SK-N-SH (cell line): ENCODE results near the gene SLC49A3. TPM values are rescaled to one million over a fixed set of nuclear protein-coding genes. Genes with fewer than 3 reads are reported as not detected.

Source experiments
- CTCF ChIA-PET: fragments of 300-600, 350-600 bp; formaldehyde crosslinking; extraction: SDS; loops from one replicate; lab custom pipeline; 2021; lab: Yijun Ruan, JAX
- POLR2A ChIA-PET: fragments of 350-600 bp; sonication (Branson Sonifier 250); formaldehyde crosslinking; extraction: SDS; loops from one replicate; lab custom pipeline; 2020; ENCODE audit warnings: antibody characterized with exemption, inconsistent platforms; lab: Yijun Ruan, JAX
- DNase-seq: peaks from one replicate; pipeline ENCODE4 v3.0.0; 2012
- H2AFZ ChIP-seq: fragments of 200-600 bp; sonication (generic); 2 replicates; pipeline ENCODE4 v1.8.1; 2016; ENCODE audit warnings: antibody characterized with exemption, mild to moderate bottlenecking, low read depth
- H3F3A ChIP-seq: fragments of 200-600 bp; sonication (generic); replicated peaks from 2 replicates; pipeline ENCODE3; 2016; ENCODE audit warnings: antibody characterized with exemption, mild to moderate bottlenecking; ENCODE audit not compliant: insufficient read depth
- H3K27ac ChIP-seq, 2 experiments: fragments of 200-500 bp in 1 of 2; fragments of 200-600 bp in 1 of 2; sonication (Bioruptor generic) in 1 of 2; sonication (generic), shearing (Covaris generic) in 1 of 2; 2 replicates each; pipeline versions ENCODE4 v1.5.1 to v1.6.1; 2014 to 2016; ENCODE audit warnings: low read depth in 2 of 2, inconsistent platforms in 1 of 2, low read length in 1 of 2, mild to moderate bottlenecking in 1 of 2, mixed read lengths in 1 of 2
- H3K27me3 ChIP-seq: fragments of 200-600 bp; sonication (generic), shearing (Covaris generic); 2 replicates; pipeline ENCODE4 v1.6.1; 2016; ENCODE audit warnings: mixed run types; ENCODE audit not compliant: insufficient read depth
- H3K36me3 ChIP-seq, 2 experiments: fragments of 200-500 bp in 1 of 2; fragments of 200-600 bp in 1 of 2; sonication (Bioruptor generic) in 1 of 2; sonication (generic) in 1 of 2; replicated peaks in 1 of 2; 2 replicates each; pipeline versions ENCODE3 to v1.5.1; 2014 to 2016; ENCODE audit warnings: low read length in 1 of 2, mild to moderate bottlenecking in 1 of 2; ENCODE audit not compliant: insufficient read depth in 2 of 2, control insufficient read depth in 1 of 2
- H3K4me1 ChIP-seq, 2 experiments: fragments of 200-500 bp in 1 of 2; fragments of 200-600 bp in 1 of 2; sonication (Bioruptor generic) in 1 of 2; sonication (generic), shearing (Covaris generic) in 1 of 2; 2 replicates each; pipeline versions ENCODE4 v1.5.1 to v1.6.1; 2014 to 2016; ENCODE audit warnings: low read depth in 1 of 2, low read length in 1 of 2, mixed run types in 1 of 2; ENCODE audit not compliant: insufficient read depth in 2 of 2, control insufficient read depth in 1 of 2
- H3K4me2 ChIP-seq: fragments of 200-600 bp; sonication (generic), shearing (Covaris generic); 2 replicates; pipeline ENCODE4 v1.6.1; 2017; ENCODE audit warnings: mixed run types
- H3K4me3 ChIP-seq, 2 experiments: fragments of 200-500 bp in 1 of 2; fragments of 200-600 bp in 1 of 2; sonication (Bioruptor generic) in 1 of 2; sonication (generic), shearing (Covaris generic) in 1 of 2; 2 replicates each; pipeline versions ENCODE4 v1.5.1 to v1.8.1; 2014 to 2016; ENCODE audit warnings: low read depth in 2 of 2, inconsistent platforms in 1 of 2, low read length in 1 of 2, mild to moderate bottlenecking in 1 of 2, mixed read lengths in 1 of 2, moderate library complexity in 1 of 2
- H3K79me2 ChIP-seq: fragments of 200-600 bp; sonication (generic); 2 replicates; pipeline ENCODE4 v1.8.1; 2017; ENCODE audit warnings: mild to moderate bottlenecking; ENCODE audit not compliant: insufficient read depth
- H3K9ac ChIP-seq: fragments of 200-600 bp; sonication (generic); 2 replicates; pipeline ENCODE4 v1.6.1; 2017; ENCODE audit warnings: mixed run types
- H3K9me2 ChIP-seq: fragments of 200-600 bp; sonication (generic); 2 replicates; pipeline ENCODE4 v1.6.1; 2017; ENCODE audit warnings: mixed run types
- H3K9me3 ChIP-seq: fragments of 200-600 bp; sonication (generic); 2 replicates; pipeline ENCODE4 v1.6.1; 2017; ENCODE audit warnings: mixed run types, mild to moderate bottlenecking, moderate library complexity
- H4K20me1 ChIP-seq: fragments of 200-600 bp; sonication (generic); 2 replicates; pipeline ENCODE4 v1.6.1; 2017; ENCODE audit warnings: mild to moderate bottlenecking, mixed run types; ENCODE audit not compliant: insufficient read depth
- CHD2 ChIP-seq: fragments of 150-350 bp; IDR thresholded peaks from 2 replicates; pipeline ENCODE4 v1.6.1; 2018; ENCODE audit warnings: low read length; ENCODE audit not compliant: partially characterized antibody
- CTCF ChIP-seq: fragments of 200-600 bp; sonication (generic); IDR thresholded peaks from 2 replicates; pipeline ENCODE4 v1.6.1; 2017; ENCODE audit warnings: antibody characterized with exemption, mild to moderate bottlenecking, moderate library complexity
- ELF1 ChIP-seq: IDR thresholded peaks from 2 replicates; pipeline ENCODE4 v1.4.0; 2012
- EP300 ChIP-seq, 2 experiments: IDR thresholded peaks; 2 replicates each; pipeline versions ENCODE4 v1.4.0 to v1.6.1; 2012; ENCODE audit warnings: borderline replicate concordance in 1 of 2, low read depth in 1 of 2, low read length in 1 of 2
- EZH2phosphoT487 ChIP-seq: fragments of 200-600 bp; sonication (generic); IDR thresholded peaks from 2 replicates; pipeline ENCODE4 v1.6.1; 2017; ENCODE audit warnings: low read depth, mixed run types, mild to moderate bottlenecking, antibody characterized with exemption, moderate library complexity, borderline replicate concordance
- FOSL2 ChIP-seq: IDR thresholded peaks from 2 replicates; pipeline ENCODE4 v1.4.0; 2012; ENCODE audit warnings: low read depth, mild to moderate bottlenecking, moderate library complexity, borderline replicate concordance
- FOXJ3 ChIP-seq: sonication (generic); formaldehyde crosslinking; IDR thresholded peaks from 2 replicates; pipeline ENCODE4 v1.5.1; 2020; ENCODE audit warnings: mild to moderate bottlenecking, missing genetic modification reagents
- FOXM1 ChIP-seq: IDR thresholded peaks from 2 replicates; pipeline ENCODE4 v1.4.0; 2012; ENCODE audit warnings: low read depth, mild to moderate bottlenecking
- GABPA ChIP-seq: IDR thresholded peaks from 2 replicates; pipeline ENCODE4 v1.4.0; 2012; ENCODE audit warnings: low read depth, mild to moderate bottlenecking
- GATA2 ChIP-seq: sonication (generic); formaldehyde crosslinking; IDR thresholded peaks from 2 replicates; pipeline ENCODE4 v1.5.0; 2020; ENCODE audit warnings: mild to moderate bottlenecking, missing genetic modification reagents
- IRF3 ChIP-seq: fragments of 150-350 bp; IDR thresholded peaks from 2 replicates; pipeline ENCODE4 v1.6.1; 2016; ENCODE audit warnings: mild to moderate bottlenecking, low read depth, low read length
- JUND ChIP-seq: IDR thresholded peaks from 2 replicates; pipeline ENCODE4 v1.4.0; 2012
- NFIC ChIP-seq: IDR thresholded peaks from 2 replicates; pipeline ENCODE4 v1.4.0; 2012; ENCODE audit warnings: borderline replicate concordance
- NRF1 ChIP-seq: IDR thresholded peaks from 2 replicates; pipeline ENCODE4 v1.6.1; 2012; ENCODE audit warnings: low read depth, mild to moderate bottlenecking, low read length
- RAD21 ChIP-seq: IDR thresholded peaks from 2 replicates; pipeline ENCODE4 v1.6.1; 2012; ENCODE audit warnings: mild to moderate bottlenecking, low read length
- RCOR1 ChIP-seq: fragments of 150-350 bp; IDR thresholded peaks from 2 replicates; pipeline ENCODE4 v1.6.1; 2017; ENCODE audit warnings: antibody characterized with exemption, low read length
- RXRA ChIP-seq: IDR thresholded peaks from 2 replicates; pipeline ENCODE4 v1.4.0; 2012; ENCODE audit warnings: low read depth, mild to moderate bottlenecking, borderline replicate concordance
- SIN3A ChIP-seq: IDR thresholded peaks from 2 replicates; pipeline ENCODE4 v1.6.1; 2012; ENCODE audit warnings: low read depth, mild to moderate bottlenecking, low read length, moderate library complexity, borderline replicate concordance
- SMC3 ChIP-seq: IDR thresholded peaks from 2 replicates; pipeline ENCODE4 v1.6.1; 2012; ENCODE audit warnings: low read depth, low read length, improper control_type of control experiment
- TCF12 ChIP-seq: IDR thresholded peaks from 2 replicates; pipeline ENCODE4 v1.4.0; 2012
- TEAD4 ChIP-seq: IDR thresholded peaks from 2 replicates; pipeline ENCODE4 v1.4.0; 2012; ENCODE audit warnings: mild to moderate bottlenecking, borderline replicate concordance; ENCODE audit not compliant: insufficient read depth
- USF1 ChIP-seq: IDR thresholded peaks from 2 replicates; pipeline ENCODE4 v1.4.0; 2012; ENCODE audit warnings: low read depth, borderline replicate concordance
- YY1 ChIP-seq: IDR thresholded peaks from 2 replicates; pipeline ENCODE4 v1.4.0; 2012; ENCODE audit warnings: low read depth, mild to moderate bottlenecking
- WGBS: methylation state at CpG from one replicate; pipeline ENCODE4 v1.1.6; 2017; ENCODE audit warnings: low lambda C conversion rate; 5-methylcytosine and 5-hydroxymethylcytosine counted together
- polyA plus RNA-seq, 3 experiments: library from polyadenylated mRNA; depleted of rRNA; stranded (reverse); fragments of >200 nt; gene quantifications; 2 replicates each; pipeline ENCODE4 v1.2.3, GENCODE V29; 2012

SLC49A3 gene
- polyA plus RNA-seq, 1 of the 3 experiments (the other 2 are of a cell fraction), result 0.05 TPM

- H2AFZ ChIP-seq, result no peak overlapping the region
- no peak overlapping the region for H3K4me3 ChIP-seq
- H3K27ac ChIP-seq, result no peak overlapping the region
- H3F3A ChIP-seq, result no peaks in the 10 kb centered on the region
- no peak for DNase-seq
- ChIA-PET POLR2A (no interaction called here), CTCF (no interaction called here)
- H4K20me1 ChIP-seq, result no peaks in the 10 kb centered on the region
- H3K36me3 ChIP-seq, result no peaks in the 10 kb centered on the region
- H3K4me1 ChIP-seq, result no peaks in the 10 kb centered on the region; a peak in 1 of 4 replicates
- TF ChIP-seq RAD21, result no peak
- TF ChIP-seq ELF1, result no peak
- no peak for TF ChIP-seq GABPA
- no peak for TF ChIP-seq YY1
- TF ChIP-seq TEAD4, result no peak
- TF ChIP-seq CHD2, result no peak
- no peak for TF ChIP-seq SIN3A
- no peak for TF ChIP-seq NRF1
- no peak for TF ChIP-seq FOXM1
- no peak for TF ChIP-seq USF1
- no peak for TF ChIP-seq FOSL2
- TF ChIP-seq CTCF, result no peak
- TF ChIP-seq TCF12, result no peak
- no peak for TF ChIP-seq SMC3
- no peak for TF ChIP-seq IRF3
- TF ChIP-seq NFIC, result no peak
- no peaks in the 10 kb centered on the region for H3K9me2 ChIP-seq
- H3K79me2 ChIP-seq, result no peaks in the 10 kb centered on the region
- H3K9ac ChIP-seq, result no peak overlapping the region
- no peak overlapping the region for H3K4me2 ChIP-seq
- 13% methylated on average over 1 of the region's 6 CpGs for WGBS
- H3K27me3 ChIP-seq, result no peaks in the 10 kb centered on the region
- H3K9me3 ChIP-seq, result no peaks in the 10 kb centered on the region
Measured at GRCh38 chr4:632926-633325, 56.0 kb downstream of the SLC49A3 start.

- Histone ChIP-seq H4K20me1 (no peaks in the 10 kb centered on the region), H3K9me3 (no peaks in the 10 kb centered on the region), H3K4me3 (no peak overlapping the region), H3K4me2 (no peak overlapping the region), H3K27me3 (no peaks in the 10 kb centered on the region), H3K9me2 (no peaks in the 10 kb centered on the region), H3K27ac (no peak overlapping the region), H3K79me2 (no peaks in the 10 kb centered on the region), H3F3A (no peaks in the 10 kb centered on the region), H3K4me1 (no peaks in the 10 kb centered on the region; a peak in 1 of 4 replicates), H3K36me3 (no peaks in the 10 kb centered on the region), H2AFZ (no peak overlapping the region), H3K9ac (no peak overlapping the region)
- 38% methylated on average over 11 of the region's 16 CpGs for WGBS
- no peak for DNase-seq
- POLR2A ChIA-PET, result no interaction called here
- CTCF ChIA-PET, result no interaction called here
- TF ChIP-seq FOSL2, result no peak
- no peak for TF ChIP-seq GATA2 (CRISPR knock-in tag)
- no peak for TF ChIP-seq FOXM1
- TF ChIP-seq CHD2, result no peak
- no peak for TF ChIP-seq GABPA
- no peak for TF ChIP-seq JUND
- no peak for TF ChIP-seq FOXJ3 (CRISPR knock-in tag)
- no peak for TF ChIP-seq EZH2phosphoT487
- TF ChIP-seq EP300 (IDR thresholded peaks at IDR 0.05; ENCODE audit: borderline replicate concordance in 1 of 2, low read depth in 1 of 2, low read length in 1 of 2), result no peak
- no peak for TF ChIP-seq RXRA
- no peak for TF ChIP-seq CTCF
- TF ChIP-seq RCOR1, result no peak
Measured at GRCh38 chr4:632196-632790, 56.7 kb downstream of the SLC49A3 start.
